Brain microvascular endothelial cell (primary cell): ENCODE results near the gene TMEM225B.

Experiments used
- DNase-seq: peaks from one replicate; pipeline ENCODE4 v3.0.0-alpha.2; 2020
- H3K27ac ChIP-seq: fragments of 250-450 bp; sonication (Bioruptor Pico); 2 replicates; pipeline ENCODE4 v1.5.1; 2020; ENCODE audit warnings: mild to moderate bottlenecking, moderate library complexity
- H3K27me3 ChIP-seq: fragments of 250-450 bp; sonication (Bioruptor Pico); replicated peaks from 2 replicates; pipeline ENCODE4 v1.5.1; 2020; ENCODE audit warnings: mild to moderate bottlenecking
- H3K36me3 ChIP-seq: fragments of 250-450 bp; sonication (Bioruptor Pico); replicated peaks from 2 replicates; pipeline ENCODE4 v1.5.1; 2020; ENCODE audit warnings: mild to moderate bottlenecking
- H3K4me3 ChIP-seq: 2 replicates; pipeline ENCODE4 v1.5.1; 2011; ENCODE audit warnings: low read depth, mild to moderate bottlenecking, control low read depth, low read length, moderate library complexity
- CTCF ChIP-seq: IDR thresholded peaks from 2 replicates; pipeline ENCODE4 v1.5.1; 2011; ENCODE audit warnings: low read depth, mild to moderate bottlenecking, moderate library complexity, low read length, control low read depth, inconsistent platforms; ENCODE audit errors: missing control alignments
- in situ Hi-C: cut with HindIII; loops from 2 replicates; pipeline ENCODE4 v1.10.0; 2017; ENCODE audit warnings: low sequenced_read_pairs, low pct_ligation_motif_present

Gene TMEM225B

GRCh38 chr7:99639267-99639666, 41.2 kb downstream of the TMEM225B start:
- Histone ChIP-seq H3K4me3 (no peak overlapping the region), H3K36me3 (no peaks in the 10 kb centered on the region), H3K27ac (no peak overlapping the region), H3K27me3 (no peaks in the 10 kb centered on the region)
- no peak for DNase-seq
- in situ Hi-C loops: no loop called here
- TF ChIP-seq CTCF: no peak

GRCh38 chr7:99642027-99642426, 44.0 kb downstream of the TMEM225B start:
- no peak for DNase-seq
- no peak overlapping the region for H3K27ac ChIP-seq
- no peak overlapping the region for H3K4me3 ChIP-seq

GRCh38 chr7:99643464-99643863, 45.4 kb downstream of the TMEM225B start:
- no peaks in the 10 kb centered on the region for H3K36me3 ChIP-seq
- TF ChIP-seq CTCF: no peak
- no peak overlapping the region for H3K4me3 ChIP-seq
- H3K27ac ChIP-seq: no peak overlapping the region
- DNase-seq: no peak
- in situ Hi-C loops: no loop called here
- H3K27me3 ChIP-seq: no peaks in the 10 kb centered on the region

More at GRCh38 chr7:99642027-99642426, 44.0 kb downstream of the TMEM225B start:
- no peak for TF ChIP-seq CTCF
- in situ Hi-C loops: no loop called here
- Histone ChIP-seq H3K36me3 (no peaks in the 10 kb centered on the region), H3K27me3 (no peaks in the 10 kb centered on the region)

GRCh38 chr7:99644431-99644830, 46.4 kb downstream of the TMEM225B start:
- no peak for DNase-seq
- no peak overlapping the region for H3K4me3 ChIP-seq
- no peaks in the 10 kb centered on the region for H3K36me3 ChIP-seq
- no peaks in the 10 kb centered on the region for H3K27me3 ChIP-seq
- no peak overlapping the region for H3K27ac ChIP-seq
- in situ Hi-C loops: no loop called here
- TF ChIP-seq CTCF: no peak

GRCh38 chr7:99645590-99645989, 47.5 kb downstream of the TMEM225B start:
- DNase-seq: no peak
- no peaks in the 10 kb centered on the region for H3K27me3 ChIP-seq
- H3K36me3 ChIP-seq: no peaks in the 10 kb centered on the region
- no peak overlapping the region for H3K27ac ChIP-seq
- H3K4me3 ChIP-seq: no peak overlapping the region
- in situ Hi-C loops: no loop called here
- TF ChIP-seq CTCF: no peak

- H3K36me3 ChIP-seq: no peaks in the 10 kb centered on the region
- H3K27me3 ChIP-seq: no peaks in the 10 kb centered on the region
- H3K27ac ChIP-seq: no peak overlapping the region
- no peak overlapping the region for H3K4me3 ChIP-seq
- no peak for DNase-seq
- in situ Hi-C loops: no loop called here
- no peak for TF ChIP-seq CTCF
Measured at GRCh38 chr7:99648843-99649242, 50.8 kb downstream of the TMEM225B start.
